Neural progenitor cell (in vitro differentiated cells): Measurements from ENCODE around the gene CYP2S1. TPM values are rescaled to one million over a fixed set of nuclear protein-coding genes. Genes with fewer than 3 reads are reported as not detected.
"Not testable (repeated sequence)": the region's sequence is repeated elsewhere in the genome, so short reads cannot be mapped to it uniquely, and the experiment has no call there.

Experiments used
- DNase-seq: peaks from one replicate; pipeline ENCODE4 v3.0.0-alpha.2; 2016; ENCODE audit warnings: low spot score
- H2AFZ ChIP-seq: fragments of 200-600 bp; sonication (generic); replicated peaks from 2 replicates; pipeline ENCODE4 v1.6.1; 2016; ENCODE audit warnings: antibody characterized with exemption
- H3F3A ChIP-seq: fragments of 200-600 bp; sonication (generic); 2 replicates; pipeline ENCODE4 v1.6.1; 2016; ENCODE audit warnings: antibody characterized with exemption, low read depth
- H3K27ac ChIP-seq: fragments of 200-600 bp; sonication (generic); 2 replicates; pipeline ENCODE4 v1.5.1; 2016; ENCODE audit warnings: mild to moderate bottlenecking
- H3K27me3 ChIP-seq: fragments of 200-600 bp; sonication (generic); 2 replicates; pipeline ENCODE4 v1.6.1; 2016; ENCODE audit warnings: mild to moderate bottlenecking, moderate library complexity
- H3K36me3 ChIP-seq: fragments of 200-600 bp; sonication (generic); 2 replicates; pipeline ENCODE4 v1.5.1; 2016
- H3K4me1 ChIP-seq: fragments of 200-600 bp; sonication (generic); 2 replicates; pipeline ENCODE4 v1.6.1; 2016; ENCODE audit warnings: mixed run types
- H3K4me2 ChIP-seq: fragments of 200-600 bp; sonication (generic); 2 replicates; pipeline ENCODE4 v1.6.1; 2016
- H3K4me3 ChIP-seq: fragments of 200-600 bp; sonication (generic); 2 replicates; pipeline ENCODE4 v1.5.1; 2016
- H3K79me2 ChIP-seq: fragments of 200-600 bp; sonication (generic); 2 replicates; pipeline ENCODE4 v1.6.1; 2016; ENCODE audit warnings: low read depth
- H3K9ac ChIP-seq: fragments of 200-600 bp; sonication (generic); 2 replicates; pipeline ENCODE4 v1.6.1; 2016
- H3K9me3 ChIP-seq: fragments of 200-600 bp; sonication (generic); 2 replicates; pipeline ENCODE4 v1.5.1; 2016; ENCODE audit warnings: low read depth
- H4K20me1 ChIP-seq: fragments of 200-600 bp; sonication (generic); 2 replicates; pipeline ENCODE4 v1.6.1; 2016; ENCODE audit warnings: low read depth
- H3K27ac Mint-ChIP-seq: 3 replicates; pipeline ENCODE4 v1.8.0; 2021; ENCODE audit warnings: mixed read lengths
- H3K27me3 Mint-ChIP-seq: 2 replicates; pipeline ENCODE4 v1.8.0; 2022; ENCODE audit warnings: low read depth, mild to moderate bottlenecking, inconsistent platforms, moderate library complexity, mixed read lengths; ENCODE audit not compliant: insufficient read depth
- H3K36me3 Mint-ChIP-seq: 3 replicates; pipeline ENCODE4 v1.8.0; 2021; ENCODE audit warnings: mixed read lengths
- H3K4me1 Mint-ChIP-seq: 3 replicates; pipeline ENCODE4 v1.8.0; 2021; ENCODE audit warnings: mixed read lengths
- H3K4me3 Mint-ChIP-seq: 3 replicates; pipeline ENCODE4 v1.8.0; 2021; ENCODE audit warnings: mild to moderate bottlenecking, moderate library complexity, mixed read lengths
- H3K9me3 Mint-ChIP-seq: 3 replicates; pipeline ENCODE4 v1.8.0; 2020; ENCODE audit warnings: mixed read lengths
- EZH2 ChIP-seq: fragments of 200-600 bp; sonication (generic); IDR thresholded peaks from 2 replicates; pipeline ENCODE4 v1.6.1; 2017; ENCODE audit warnings: antibody characterized with exemption, mild to moderate bottlenecking, moderate library complexity
- EZH2phosphoT487 ChIP-seq: fragments of 200-600 bp; sonication (generic); IDR thresholded peaks from 2 replicates; pipeline ENCODE4 v1.6.1; 2017; ENCODE audit warnings: antibody characterized with exemption
- total RNA-seq: library from RNA; depleted of rRNA; stranded (reverse); fragments of >200 nt; gene quantifications from 2 replicates; pipeline ENCODE4 v1.2.3, GENCODE V29; 2015; ENCODE audit warnings: low replicate concordance
- TF ChIP-seq, protein P1 (sequence below): fragments of 200-600 bp; sonication (generic); IDR thresholded peaks from 2 replicates; pipeline ENCODE4 v1.5.1; 2017; ENCODE audit warnings: antibody characterized with exemption, mild to moderate bottlenecking

The CYP2S1 gene, protein sequence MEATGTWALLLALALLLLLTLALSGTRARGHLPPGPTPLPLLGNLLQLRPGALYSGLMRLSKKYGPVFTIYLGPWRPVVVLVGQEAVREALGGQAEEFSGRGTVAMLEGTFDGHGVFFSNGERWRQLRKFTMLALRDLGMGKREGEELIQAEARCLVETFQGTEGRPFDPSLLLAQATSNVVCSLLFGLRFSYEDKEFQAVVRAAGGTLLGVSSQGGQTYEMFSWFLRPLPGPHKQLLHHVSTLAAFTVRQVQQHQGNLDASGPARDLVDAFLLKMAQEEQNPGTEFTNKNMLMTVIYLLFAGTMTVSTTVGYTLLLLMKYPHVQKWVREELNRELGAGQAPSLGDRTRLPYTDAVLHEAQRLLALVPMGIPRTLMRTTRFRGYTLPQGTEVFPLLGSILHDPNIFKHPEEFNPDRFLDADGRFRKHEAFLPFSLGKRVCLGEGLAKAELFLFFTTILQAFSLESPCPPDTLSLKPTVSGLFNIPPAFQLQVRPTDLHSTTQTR
- total RNA-seq, result 2.0 and 8.3 TPM in 2 replicates

DNA sequence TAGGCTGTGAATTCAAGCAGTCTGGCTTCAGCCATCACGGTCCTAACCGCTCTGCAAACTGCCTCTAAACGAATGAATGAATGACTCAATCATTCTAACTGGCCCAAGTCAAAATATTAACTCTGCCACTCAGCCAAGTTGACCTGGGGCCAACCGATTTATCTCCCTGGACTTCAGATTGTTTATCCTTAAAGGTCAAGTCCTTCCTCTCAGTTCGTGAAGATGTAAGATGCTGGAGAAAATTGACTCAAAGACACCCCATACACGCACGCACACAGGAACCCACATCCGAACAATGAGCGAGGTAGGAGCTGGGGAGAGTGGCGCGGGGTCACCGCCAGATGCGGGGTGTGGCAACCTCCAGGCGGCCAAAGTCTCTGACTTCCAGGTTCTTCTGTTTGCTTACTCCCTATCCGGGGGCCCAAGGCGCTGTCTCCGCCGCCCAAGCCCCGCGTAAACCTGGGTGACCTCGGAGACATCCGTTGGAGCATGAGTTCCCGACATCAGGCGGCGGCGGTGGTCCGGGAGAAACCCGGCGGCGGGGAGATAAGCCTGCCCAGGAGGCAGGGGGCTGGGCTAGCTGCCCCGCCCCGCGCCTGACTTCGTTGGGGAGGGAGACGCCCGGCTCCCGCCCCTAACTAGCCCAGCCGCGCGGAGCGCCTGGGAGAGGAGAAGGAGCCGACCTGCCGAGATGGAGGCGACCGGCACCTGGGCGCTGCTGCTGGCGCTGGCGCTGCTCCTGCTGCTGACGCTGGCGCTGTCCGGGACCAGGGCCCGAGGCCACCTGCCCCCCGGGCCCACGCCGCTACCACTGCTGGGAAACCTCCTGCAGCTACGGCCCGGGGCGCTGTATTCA lies at the start of gene CYP2S1:
Gene CYP2S1, plus strand, starts transcription at position 646 of the 856 bp plus-strand sequence. Its CDS starts 46 bp downstream, at position 692.
- TF ChIP-seq EZH2phosphoT487, result no peak
- TF ChIP-seq, protein P1, sequence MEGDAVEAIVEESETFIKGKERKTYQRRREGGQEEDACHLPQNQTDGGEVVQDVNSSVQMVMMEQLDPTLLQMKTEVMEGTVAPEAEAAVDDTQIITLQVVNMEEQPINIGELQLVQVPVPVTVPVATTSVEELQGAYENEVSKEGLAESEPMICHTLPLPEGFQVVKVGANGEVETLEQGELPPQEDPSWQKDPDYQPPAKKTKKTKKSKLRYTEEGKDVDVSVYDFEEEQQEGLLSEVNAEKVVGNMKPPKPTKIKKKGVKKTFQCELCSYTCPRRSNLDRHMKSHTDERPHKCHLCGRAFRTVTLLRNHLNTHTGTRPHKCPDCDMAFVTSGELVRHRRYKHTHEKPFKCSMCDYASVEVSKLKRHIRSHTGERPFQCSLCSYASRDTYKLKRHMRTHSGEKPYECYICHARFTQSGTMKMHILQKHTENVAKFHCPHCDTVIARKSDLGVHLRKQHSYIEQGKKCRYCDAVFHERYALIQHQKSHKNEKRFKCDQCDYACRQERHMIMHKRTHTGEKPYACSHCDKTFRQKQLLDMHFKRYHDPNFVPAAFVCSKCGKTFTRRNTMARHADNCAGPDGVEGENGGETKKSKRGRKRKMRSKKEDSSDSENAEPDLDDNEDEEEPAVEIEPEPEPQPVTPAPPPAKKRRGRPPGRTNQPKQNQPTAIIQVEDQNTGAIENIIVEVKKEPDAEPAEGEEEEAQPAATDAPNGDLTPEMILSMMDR, result no peak
- peak; percentile 27 for TF ChIP-seq EZH2
- peak within 1 kb of the TSS; percentile 77 for H3K4me2 ChIP-seq
- no peaks in the 10 kb centered on the region for H3K27me3 ChIP-seq
- peak within 1 kb of the TSS; percentile 28 for H3K9ac ChIP-seq
- DNase-seq, result peak; percentile 89
- H3K4me3 ChIP-seq, result peak within 1 kb of the TSS; percentile 78
- peaks cover 34% of the 10 kb centered on the region for H3K27me3 Mint-ChIP-seq
- H4K20me1 ChIP-seq, result no peaks in the 10 kb centered on the region
- peaks cover 43% of the 10 kb centered on the region for H3F3A ChIP-seq
- H3K36me3 Mint-ChIP-seq, result no peaks in the 10 kb centered on the region
- peaks cover 26% of the 10 kb centered on the region for H3K4me1 Mint-ChIP-seq
- H3K27ac Mint-ChIP-seq, result peak within 1 kb of the TSS; percentile 5
- H2AFZ ChIP-seq, result peak within 1 kb of the TSS; percentile 93
- H3K4me1 ChIP-seq, result peaks cover 12% of the 10 kb centered on the region
- H3K27ac ChIP-seq, result no peak within 1 kb of the TSS
- no peaks in the 10 kb centered on the region for H3K9me3 ChIP-seq
- H3K4me3 Mint-ChIP-seq, result peak within 1 kb of the TSS; percentile 79
- peaks cover 38% of the 10 kb centered on the region for H3K79me2 ChIP-seq
- H3K9me3 Mint-ChIP-seq, result no peaks in the 10 kb centered on the region
- H3K36me3 ChIP-seq, result no peaks in the 10 kb centered on the region

DNA sequence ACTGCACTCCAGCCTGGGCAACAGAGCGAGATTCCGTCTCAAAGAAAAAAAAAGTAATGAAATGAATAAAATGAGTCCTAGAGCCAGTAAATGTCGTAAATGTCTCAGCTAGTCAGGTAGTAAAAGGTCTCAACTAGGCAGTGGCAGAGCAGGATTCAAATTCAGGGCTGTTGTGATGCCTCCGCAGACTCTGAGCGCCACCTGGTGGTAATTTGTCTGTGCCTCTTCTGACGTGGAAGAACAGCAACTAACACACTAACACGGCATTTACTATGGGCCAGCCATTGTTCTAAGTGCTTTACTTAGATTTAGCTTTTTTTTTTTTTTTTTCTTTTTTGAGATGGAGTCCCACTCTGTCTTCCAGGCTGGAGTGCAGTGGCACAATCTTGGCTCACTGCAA lies 48.6 kb upstream of the CYP2S1 start:
- Mint-ChIP-seq H3K4me1 (no peaks in the 10 kb centered on the region), H3K36me3 (no peaks in the 10 kb centered on the region), H3K9me3 (peaks cover 2% of the 10 kb centered on the region), H3K27me3 (peaks cover 6% of the 10 kb centered on the region), H3K4me3 (no peak overlapping the region), H3K27ac (no peak overlapping the region)
- Histone ChIP-seq H3K4me1 (no peaks in the 10 kb centered on the region), H3K36me3 (no peaks in the 10 kb centered on the region), H2AFZ (no peak overlapping the region), H3K27ac (no peak overlapping the region), H3K79me2 (no peaks in the 10 kb centered on the region), H3K27me3 (no peaks in the 10 kb centered on the region), H3K9me3 (no peaks in the 10 kb centered on the region), H3F3A (no peaks in the 10 kb centered on the region), H3K4me2 (no peak overlapping the region), H3K9ac (no peak overlapping the region), H3K4me3 (no peak overlapping the region), H4K20me1 (no peaks in the 10 kb centered on the region)
- TF ChIP-seq, protein P1, result peak; percentile 77
- no peak for TF ChIP-seq EZH2
- DNase-seq, result peak; percentile 83

DNA sequence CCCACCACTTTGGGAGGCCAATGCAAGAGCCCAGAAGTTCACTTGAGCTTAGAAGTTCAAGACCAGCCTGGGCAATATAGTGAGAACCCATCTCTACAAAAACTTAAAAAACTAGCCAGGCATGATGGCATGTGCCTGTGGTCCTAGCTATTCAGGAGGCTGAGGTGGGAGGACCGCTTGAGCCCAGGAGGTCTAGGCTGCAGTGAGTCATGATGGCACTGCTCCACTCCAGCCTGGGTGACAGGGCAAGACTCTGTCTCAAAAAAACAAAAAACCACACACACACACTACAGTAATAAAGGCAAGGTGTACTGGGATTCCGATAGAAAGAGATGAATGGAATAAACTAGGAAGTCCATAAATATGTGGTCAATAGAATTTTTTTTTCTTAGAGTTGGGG lies 43.2 kb upstream of the CYP2S1 start:
- no peak overlapping the region for H3K4me3 Mint-ChIP-seq
- Histone ChIP-seq H3K79me2 (no peaks in the 10 kb centered on the region), H3K9me3 (no peaks in the 10 kb centered on the region), H3K4me3 (no peak overlapping the region), H3K27me3 (no peaks in the 10 kb centered on the region), H3K4me2 (no peak overlapping the region), H3F3A (no peaks in the 10 kb centered on the region), H4K20me1 (no peaks in the 10 kb centered on the region), H3K4me1 (no peaks in the 10 kb centered on the region), H3K27ac (no peak overlapping the region), H2AFZ (no peak overlapping the region), H3K9ac (no peak overlapping the region), H3K36me3 (no peaks in the 10 kb centered on the region)
- no peak for DNase-seq
- TF ChIP-seq, protein P1, result no peak
- TF ChIP-seq EZH2phosphoT487 (no peak), EZH2 (no peak)
- H3K27me3 Mint-ChIP-seq, result no peaks in the 10 kb centered on the region
- H3K36me3 Mint-ChIP-seq, result no peaks in the 10 kb centered on the region
- H3K4me1 Mint-ChIP-seq, result no peaks in the 10 kb centered on the region
- no peak overlapping the region for H3K27ac Mint-ChIP-seq
- no peaks in the 10 kb centered on the region for H3K9me3 Mint-ChIP-seq

DNA sequence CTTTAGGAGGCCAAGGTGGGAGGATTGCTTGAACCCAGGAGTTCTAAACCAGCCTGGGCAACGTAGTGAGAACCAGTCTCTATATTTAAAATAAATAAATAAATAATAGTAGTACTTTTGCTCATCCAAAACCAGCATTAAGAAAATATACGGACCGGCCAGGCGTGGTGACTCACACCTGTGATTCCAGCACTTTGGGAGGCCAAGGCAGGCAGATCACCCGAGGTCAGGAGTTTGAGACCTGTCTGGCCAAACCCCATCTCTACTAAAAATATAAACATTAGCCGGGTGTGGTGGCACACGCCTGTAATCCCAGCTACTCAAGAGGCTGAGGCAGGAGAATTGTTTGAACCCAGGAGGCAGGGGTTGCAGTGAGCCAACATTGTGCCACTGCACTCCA lies 42.0 kb upstream of the CYP2S1 start:
- not testable (repeated sequence) for H3K27me3 Mint-ChIP-seq, H3K4me2 ChIP-seq, H2AFZ ChIP-seq, DNase-seq, H3K9ac ChIP-seq, H3K4me1 ChIP-seq, H3K27ac ChIP-seq, H3K79me2 ChIP-seq, H3K9me3 Mint-ChIP-seq, H3K36me3 Mint-ChIP-seq, H3K4me3 Mint-ChIP-seq, H3K9me3 ChIP-seq, H3K27ac Mint-ChIP-seq, H3K4me1 Mint-ChIP-seq, H4K20me1 ChIP-seq, H3F3A ChIP-seq, H3K36me3 ChIP-seq, H3K4me3 ChIP-seq, H3K27me3 ChIP-seq
